ENCODE measurements around the gene CELSR1.

CELSR1 gene

GRCh38 chr22:46357711-46358520, 179.5 kb downstream of the CELSR1 start:
- no peak for FAIRE-seq

- no peak for FAIRE-seq
Observed at GRCh38 chr22:46356496-46357480, 180.6 kb downstream of the CELSR1 start.

- no peak for FAIRE-seq
Observed at GRCh38 chr22:46355996-46356471, 181.4 kb downstream of the CELSR1 start.

GRCh38 chr22:46355369-46355995, 181.9 kb downstream of the CELSR1 start:
- FAIRE-seq: no peak

GRCh38 chr22:46354993-46355305, 182.5 kb downstream of the CELSR1 start:
- FAIRE-seq: no peak

GRCh38 chr22:46354176-46354992, 183.0 kb downstream of the CELSR1 start:
- FAIRE-seq: no peak

GRCh38 chr22:46353483-46354105, 183.8 kb downstream of the CELSR1 start:
- FAIRE-seq: no peak

- FAIRE-seq: no peak
Observed at GRCh38 chr22:46352691-46353386, 184.6 kb downstream of the CELSR1 start.

- FAIRE-seq: no peak
Observed at GRCh38 chr22:46352276-46352675, 185.1 kb downstream of the CELSR1 start.

- FAIRE-seq: no peak
Observed at GRCh38 chr22:46351767-46352166, 185.7 kb downstream of the CELSR1 start.

- FAIRE-seq: no peak
Observed at GRCh38 chr22:46351131-46351735, 186.2 kb downstream of the CELSR1 start.

GRCh38 chr22:46350646-46351045, 186.8 kb downstream of the CELSR1 start:
- FAIRE-seq: no peak

GRCh38 chr22:46350121-46350520, 187.3 kb downstream of the CELSR1 start:
- FAIRE-seq: no peak

GRCh38 chr22:46349681-46350080, 187.7 kb downstream of the CELSR1 start:
- no peak for FAIRE-seq

- no peak for FAIRE-seq
Observed at GRCh38 chr22:46349238-46349637, 188.2 kb downstream of the CELSR1 start.

- no peak for FAIRE-seq
Observed at GRCh38 chr22:46348099-46348695, 189.2 kb downstream of the CELSR1 start.

GRCh38 chr22:46347646-46348045, 189.8 kb downstream of the CELSR1 start:
- FAIRE-seq: no peak

- FAIRE-seq: no peak
Observed at GRCh38 chr22:46346680-46347405, 190.6 kb downstream of the CELSR1 start.

GRCh38 chr22:46340676-46341075, 196.7 kb downstream of the CELSR1 start:
- FAIRE-seq: no peak

- no peak for FAIRE-seq
Observed at GRCh38 chr22:46339956-46340355, 197.5 kb downstream of the CELSR1 start.
